Suppressor macrophage treated with lipopolysaccharide for 4 hours (primary cell): ENCODE data around the gene PPP1R3G.

Experiments
- DNase-seq: peaks from one replicate; pipeline ENCODE4 v3.0.0-alpha.2; 2020

PPP1R3G gene

GRCh38 chr6:5121956-5122355 is 36.8 kb downstream of the PPP1R3G start:
- no peak for DNase-seq

DNA sequence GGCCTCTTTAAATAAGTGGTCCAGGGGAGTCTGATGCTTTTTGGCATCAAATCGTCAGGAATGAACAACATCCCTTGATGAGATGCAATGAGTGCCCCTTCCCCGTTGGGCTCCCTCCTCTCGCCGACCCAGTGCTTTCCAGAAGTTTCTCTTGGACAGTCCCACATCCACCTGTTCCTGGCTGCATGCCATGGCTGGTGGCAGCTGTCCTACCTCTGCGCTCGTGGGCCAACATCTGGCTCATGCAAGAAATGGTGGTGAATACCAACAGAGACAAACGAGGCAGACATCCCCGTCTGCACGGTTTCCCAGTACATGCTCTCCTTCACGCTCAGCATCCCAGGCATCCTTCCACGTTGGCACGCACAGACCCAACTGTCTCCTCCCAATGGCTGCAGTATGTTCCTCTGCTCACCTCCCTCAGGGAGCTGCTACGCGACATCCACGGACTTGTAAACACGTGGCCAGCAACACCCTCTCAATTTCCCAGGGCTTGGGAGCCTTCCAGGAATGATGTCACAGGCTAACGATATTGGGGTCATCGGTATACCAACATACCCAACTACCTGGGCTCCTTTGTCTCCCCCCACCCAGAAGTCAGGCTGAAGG is 37.5 kb downstream of the PPP1R3G start:
- DNase-seq = no peak

GRCh38 chr6:5123296-5124143 is 38.4 kb downstream of the PPP1R3G start:
- no peak for DNase-seq

DNA sequence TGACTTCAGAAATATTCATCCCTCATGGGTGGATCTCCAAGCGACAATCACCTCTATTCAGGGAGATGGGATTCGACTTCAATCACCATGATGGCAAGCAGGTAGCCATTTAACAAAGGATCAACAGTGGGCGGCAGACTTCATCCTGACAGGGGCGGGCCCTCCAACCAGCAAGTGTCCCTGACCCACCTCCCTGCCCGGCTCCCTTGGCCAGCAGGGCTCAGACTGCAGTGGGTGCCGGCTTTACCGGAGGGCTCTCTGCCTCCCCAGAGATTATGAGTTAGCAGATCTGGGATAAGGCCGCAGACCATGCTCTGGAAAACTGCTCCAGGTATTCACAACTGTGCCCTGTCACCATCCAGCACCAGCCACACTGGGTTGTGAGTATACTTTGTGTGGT is 39.4 kb downstream of the PPP1R3G start:
- DNase-seq = no peak

GRCh38 chr6:5125152-5126006 is 40.2 kb downstream of the PPP1R3G start:
- DNase-seq = no peak

DNA sequence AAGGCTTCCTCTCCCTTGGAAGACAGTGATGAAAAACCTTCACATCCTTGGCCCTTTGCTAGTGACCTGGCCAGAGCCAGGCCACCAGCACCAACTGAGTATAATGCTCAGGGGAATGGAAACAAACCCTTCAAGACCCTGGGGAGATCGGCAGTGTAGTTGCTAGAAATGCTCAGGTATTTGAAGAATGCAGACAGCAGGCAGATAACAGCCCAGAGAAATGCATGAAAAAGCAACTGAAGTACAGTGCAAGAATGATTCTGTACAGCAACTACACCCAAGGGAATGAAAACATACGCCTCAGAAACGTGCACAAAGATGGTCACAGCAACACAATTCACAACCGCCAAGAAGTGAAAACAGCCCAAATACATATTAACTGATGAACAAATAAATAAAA is 41.1 kb downstream of the PPP1R3G start:
- no peak for DNase-seq

- no peak for DNase-seq
Observed at GRCh38 chr6:5127106-5127687, 42.1 kb downstream of the PPP1R3G start.

DNA sequence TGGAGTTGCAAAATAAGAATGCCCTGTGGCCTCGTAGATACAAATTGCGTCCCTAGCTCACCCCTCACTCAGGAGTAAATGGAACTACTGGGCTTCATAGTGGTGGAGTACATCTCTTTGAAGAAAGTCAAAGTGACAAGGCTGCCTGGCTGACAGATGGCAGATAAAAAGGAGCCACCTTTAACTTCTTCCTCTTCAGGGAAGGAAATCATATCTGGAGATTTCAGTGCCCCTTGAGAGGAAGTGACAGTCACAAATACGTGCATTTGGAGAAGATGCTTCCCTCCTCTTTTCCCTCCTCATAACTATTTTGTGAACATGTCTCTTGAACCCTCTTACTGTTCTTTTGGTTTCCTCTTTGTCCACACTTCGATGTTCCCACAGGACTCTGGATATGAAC is 43.2 kb downstream of the PPP1R3G start:
- DNase-seq = no peak

DNA sequence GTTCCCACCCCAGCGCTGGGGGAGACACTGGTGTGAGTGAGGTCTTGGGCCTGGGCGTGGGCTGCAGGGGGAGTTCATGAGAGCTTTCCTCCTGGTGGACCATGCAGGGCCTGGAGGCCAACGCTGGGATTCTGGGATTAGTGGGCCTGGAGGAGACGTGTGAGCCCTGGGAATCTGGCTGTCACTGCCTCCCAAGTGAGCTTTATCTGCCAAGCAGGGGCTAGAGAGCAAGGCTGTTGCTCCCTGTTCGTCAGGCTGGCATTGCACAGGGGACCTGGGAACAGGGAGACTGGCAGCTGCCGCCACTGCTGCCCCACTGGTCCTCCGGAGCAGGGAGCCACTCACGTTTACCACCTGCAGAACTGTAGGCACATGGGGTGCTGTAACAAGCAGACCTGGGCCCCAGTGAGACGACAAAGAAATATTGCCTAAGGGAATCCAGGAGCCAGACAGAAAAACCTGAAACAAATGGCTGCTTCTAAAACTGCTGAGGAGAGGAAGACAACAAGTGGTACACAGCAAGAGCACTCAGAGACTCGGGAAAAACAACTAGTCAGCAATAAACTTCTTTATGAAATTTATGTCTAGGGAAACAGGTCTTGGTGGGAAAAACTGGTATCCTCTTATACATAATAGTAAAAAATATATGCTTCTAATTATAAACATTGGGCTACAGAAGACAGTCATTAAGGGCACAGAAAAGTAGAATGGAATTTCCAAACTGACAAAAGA is 45.2 kb downstream of the PPP1R3G start:
- DNase-seq = no peak

DNA sequence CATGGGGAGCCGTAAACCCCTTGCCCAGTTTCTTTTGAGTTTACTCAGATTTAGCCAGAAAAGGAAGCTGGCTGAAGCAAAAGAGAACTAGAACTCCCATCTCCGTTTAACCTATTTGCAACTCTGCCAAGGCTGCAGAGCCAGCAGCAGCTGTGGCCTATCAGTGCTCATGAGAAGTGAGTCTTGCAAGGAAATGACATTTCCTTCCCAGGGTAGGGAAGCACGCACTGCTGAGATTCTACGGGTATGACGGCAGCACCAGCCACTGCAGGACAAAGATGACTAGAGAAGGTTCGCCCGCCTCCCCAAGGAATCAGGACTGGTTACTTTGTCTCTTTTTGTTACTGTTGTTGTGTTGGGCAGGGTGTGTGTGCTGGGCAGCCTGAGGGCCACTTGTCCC is 47.6 kb downstream of the PPP1R3G start:
- peak; percentile 85 for DNase-seq

- no peak for DNase-seq
Observed at GRCh38 chr6:5133943-5134342, 48.8 kb downstream of the PPP1R3G start.

DNA sequence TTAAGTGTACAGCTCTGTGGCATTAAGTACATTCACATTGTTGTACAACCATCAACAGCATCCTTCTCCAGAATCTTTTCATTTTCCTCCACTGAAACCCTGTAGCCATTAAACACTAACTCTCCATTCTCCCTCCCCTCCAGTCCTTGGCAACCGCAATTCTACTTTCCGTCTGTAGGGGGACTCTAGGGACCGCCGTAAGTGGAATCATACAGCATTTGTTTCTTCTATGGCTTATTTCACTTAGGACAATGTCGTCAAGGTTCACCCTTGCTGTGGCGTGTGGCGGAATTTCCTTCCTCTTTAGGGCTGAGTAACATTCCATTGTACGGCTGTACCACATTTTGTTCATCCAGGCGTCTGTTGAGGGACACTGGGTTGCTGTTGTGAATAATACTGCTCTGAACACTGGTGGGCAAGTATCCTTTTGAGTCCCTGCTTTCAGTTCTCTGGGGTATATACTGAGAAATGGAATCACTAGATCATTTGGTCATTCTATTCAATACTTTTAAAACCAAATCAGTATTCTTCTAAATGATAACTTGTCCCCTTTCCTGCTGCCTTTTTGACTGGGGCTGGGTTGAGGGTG is 50.7 kb downstream of the PPP1R3G start:
- peak; percentile 53 for DNase-seq

GRCh38 chr6:5136851-5137250 is 51.7 kb downstream of the PPP1R3G start:
- no peak for DNase-seq
